ENCODE measurements around the gene KIF16B. TPM values are rescaled to one million over a fixed set of nuclear protein-coding genes. Genes with fewer than 3 reads are reported as not detected.
A peak's percentile ranks its signal among the peaks of the same experiment; 100 is the strongest.

The KIF16B gene
- total and polyA plus RNA-seq, 9 of the 15 experiments (the other 6 are each of a cell fraction or from before 2014, with no cell fraction given), result 1.00 to 10.6 (median 8.5) TPM

DNA sequence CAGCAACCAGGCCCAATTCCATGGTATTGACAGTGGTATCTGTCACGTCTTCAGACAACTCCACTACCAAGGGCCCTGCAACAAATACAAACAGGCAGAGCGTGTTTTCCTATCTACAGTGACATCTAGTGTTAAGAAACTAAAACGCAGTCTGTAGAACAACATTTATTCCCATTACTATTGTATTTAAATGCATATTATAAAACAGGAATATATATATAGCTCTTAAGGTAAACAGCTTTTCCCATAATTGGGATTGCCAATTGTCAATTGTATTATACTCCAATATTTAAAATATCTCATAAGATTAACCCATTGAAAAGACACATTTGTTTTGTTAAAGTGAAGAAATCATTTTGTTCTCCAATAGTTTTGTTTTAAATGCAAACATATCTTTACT is 97.2 kb downstream of the KIF16B start (continued):
- TF ChIP-seq ELF4 (CRISPR knock-in tag; IDR thresholded peaks at IDR 0.05) (no peak), RAD51 (IDR thresholded peaks at IDR 0.05; ENCODE audit: borderline replicate concordance, low read depth) (no peak), RBM14 (IDR thresholded peaks at IDR 0.05; ENCODE audit: borderline replicate concordance, insufficient read depth, low read depth, low read length) (no peak), SIN3B (IDR thresholded peaks at IDR 0.05; ENCODE audit: low read depth) (no peak), ARID4B (CRISPR knock-in tag; IDR thresholded peaks at IDR 0.05) (no peak), MAFK (IDR thresholded peaks at IDR 0.05; ENCODE audit: low read length) (no peak), MED1 (CRISPR knock-in tag; IDR thresholded peaks at IDR 0.05; ENCODE audit: borderline replicate concordance) (no peak), SOX6 (IDR thresholded peaks at IDR 0.05) (no peak), CUX1 (CRISPR knock-in tag; IDR thresholded peaks at IDR 0.05) (no peak), MCM5 (IDR thresholded peaks at IDR 0.05; ENCODE audit: low read depth) (no peak)
- TF ChIP-seq, protein P1, sequence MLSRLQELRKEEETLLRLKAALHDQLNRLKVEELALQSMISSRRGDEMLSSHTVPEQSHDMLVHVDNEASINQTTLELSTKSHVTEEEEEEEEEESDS (CRISPR knock-in tag; IDR thresholded peaks at IDR 0.05), result no peak
- TF ChIP-seq, protein P2, sequence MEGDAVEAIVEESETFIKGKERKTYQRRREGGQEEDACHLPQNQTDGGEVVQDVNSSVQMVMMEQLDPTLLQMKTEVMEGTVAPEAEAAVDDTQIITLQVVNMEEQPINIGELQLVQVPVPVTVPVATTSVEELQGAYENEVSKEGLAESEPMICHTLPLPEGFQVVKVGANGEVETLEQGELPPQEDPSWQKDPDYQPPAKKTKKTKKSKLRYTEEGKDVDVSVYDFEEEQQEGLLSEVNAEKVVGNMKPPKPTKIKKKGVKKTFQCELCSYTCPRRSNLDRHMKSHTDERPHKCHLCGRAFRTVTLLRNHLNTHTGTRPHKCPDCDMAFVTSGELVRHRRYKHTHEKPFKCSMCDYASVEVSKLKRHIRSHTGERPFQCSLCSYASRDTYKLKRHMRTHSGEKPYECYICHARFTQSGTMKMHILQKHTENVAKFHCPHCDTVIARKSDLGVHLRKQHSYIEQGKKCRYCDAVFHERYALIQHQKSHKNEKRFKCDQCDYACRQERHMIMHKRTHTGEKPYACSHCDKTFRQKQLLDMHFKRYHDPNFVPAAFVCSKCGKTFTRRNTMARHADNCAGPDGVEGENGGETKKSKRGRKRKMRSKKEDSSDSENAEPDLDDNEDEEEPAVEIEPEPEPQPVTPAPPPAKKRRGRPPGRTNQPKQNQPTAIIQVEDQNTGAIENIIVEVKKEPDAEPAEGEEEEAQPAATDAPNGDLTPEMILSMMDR (IDR thresholded peaks at IDR 0.05 in 2 of 3, conservative IDR thresholded peaks at IDR 0.05 in 1 of 3; ENCODE audit: insufficient read depth in 2 of 3, low read depth in 1 of 3, low read length in 3 of 3), result peak; percentile 25 to 68 (median 51); a peak in 5 of 6 replicates
